Measurements from ENCODE around the gene USP25.
A peak's percentile ranks its signal among the peaks of the same experiment; 100 is the strongest.

The USP25 gene

GRCh38 chr21:15766952-15767603, 37.3 kb downstream of the USP25 start:
- DNase-seq (ENCODE audit: low spot score), result no peak

- DNase-seq (ENCODE audit: low spot score), result no peak
Measured at GRCh38 chr21:15768045-15768601, 38.3 kb downstream of the USP25 start.

GRCh38 chr21:15768853-15769252, 39.1 kb downstream of the USP25 start:
- no peak for DNase-seq (ENCODE audit: low spot score)

GRCh38 chr21:15771311-15771710, 41.5 kb downstream of the USP25 start:
- no peak for DNase-seq (ENCODE audit: low spot score)

GRCh38 chr21:15772654-15773053, 42.9 kb downstream of the USP25 start:
- no peak for DNase-seq (ENCODE audit: low spot score)

- no peak for DNase-seq (ENCODE audit: low spot score)
Measured at GRCh38 chr21:15774590-15774989, 44.8 kb downstream of the USP25 start.

GRCh38 chr21:15775291-15775690, 45.5 kb downstream of the USP25 start:
- DNase-seq (ENCODE audit: low spot score), result no peak

- no peak for DNase-seq (ENCODE audit: low spot score)
Measured at GRCh38 chr21:15775981-15776380, 46.2 kb downstream of the USP25 start.

GRCh38 chr21:15776818-15777217, 47.0 kb downstream of the USP25 start:
- no peak for DNase-seq (ENCODE audit: low spot score)

- no peak for DNase-seq (ENCODE audit: low spot score)
Measured at GRCh38 chr21:15781986-15782385, 52.2 kb downstream of the USP25 start.

- no peak for DNase-seq (ENCODE audit: low spot score)
Measured at GRCh38 chr21:15788847-15789523, 59.2 kb downstream of the USP25 start.

- DNase-seq (ENCODE audit: low spot score), result no peak
Measured at GRCh38 chr21:15793109-15793508, 63.3 kb downstream of the USP25 start.

GRCh38 chr21:15793550-15794235, 63.9 kb downstream of the USP25 start:
- DNase-seq (ENCODE audit: low spot score), result no peak

- DNase-seq (ENCODE audit: low spot score), result no peak
Measured at GRCh38 chr21:15794277-15794912, 64.6 kb downstream of the USP25 start.

GRCh38 chr21:15795533-15795932, 65.8 kb downstream of the USP25 start:
- DNase-seq (ENCODE audit: low spot score), result no peak

- no peak for DNase-seq (ENCODE audit: low spot score)
Measured at GRCh38 chr21:15797577-15798363, 68.0 kb downstream of the USP25 start.

GRCh38 chr21:15801352-15801863, 71.6 kb downstream of the USP25 start:
- DNase-seq (ENCODE audit: low spot score), result no peak

- DNase-seq (ENCODE audit: low spot score), result no peak
Measured at GRCh38 chr21:15804247-15805005, 74.6 kb downstream of the USP25 start.

GRCh38 chr21:15809065-15809464, 79.3 kb downstream of the USP25 start:
- DNase-seq (ENCODE audit: low spot score), result peak; percentile 9

GRCh38 chr21:15809818-15810217, 80.0 kb downstream of the USP25 start:
- no peak for DNase-seq (ENCODE audit: low spot score)

GRCh38 chr21:15815285-15815684, 85.5 kb downstream of the USP25 start:
- no peak for DNase-seq (ENCODE audit: low spot score)
